Smooth muscle cell (in vitro differentiated cells): ENCODE results near the gene ATAD2B. TPM values are rescaled to one million over a fixed set of nuclear protein-coding genes. Genes with fewer than 3 reads are reported as not detected.

Experiments
- DNase-seq: peaks from one replicate; lab custom pipeline; 2025; ENCODE audit not compliant: unreplicated experiment; lab: John Stamatoyannopoulos, UW
- H2AFZ ChIP-seq: fragments of 200-600 bp; sonication (generic); 2 replicates; pipeline ENCODE4 v1.6.0; 2016; ENCODE audit warnings: antibody characterized with exemption, low read depth, mild to moderate bottlenecking
- H3F3A ChIP-seq: fragments of 200-600 bp; sonication (generic); 2 replicates; pipeline ENCODE4 v1.6.0; 2017; ENCODE audit warnings: antibody characterized with exemption, low read depth
- H3K27ac ChIP-seq: fragments of 200-600 bp; sonication (generic); 2 replicates; pipeline ENCODE4 v1.5.1; 2016; ENCODE audit warnings: low read depth, mild to moderate bottlenecking
- H3K27me3 ChIP-seq: fragments of 200-600 bp; sonication (generic); 2 replicates; pipeline ENCODE4 v1.6.1; 2016; ENCODE audit warnings: low read depth, mild to moderate bottlenecking
- H3K36me3 ChIP-seq: fragments of 200-600 bp; sonication (generic); 2 replicates; pipeline ENCODE4 v1.5.1; 2016; ENCODE audit warnings: low read depth
- H3K4me1 ChIP-seq: fragments of 200-600 bp; sonication (generic); 2 replicates; pipeline ENCODE4 v1.5.1; 2016; ENCODE audit warnings: low read depth
- H3K4me2 ChIP-seq: fragments of 200-600 bp; sonication (generic); 2 replicates; pipeline ENCODE4 v1.6.0; 2016; ENCODE audit warnings: mild to moderate bottlenecking
- H3K4me3 ChIP-seq: fragments of 200-600 bp; sonication (generic); 2 replicates; pipeline ENCODE4 v1.5.1; 2016; ENCODE audit warnings: mild to moderate bottlenecking
- H3K79me2 ChIP-seq: fragments of 200-600 bp; sonication (generic); 2 replicates; pipeline ENCODE4 v1.6.0; 2016; ENCODE audit warnings: low read depth, mild to moderate bottlenecking
- H3K9ac ChIP-seq: fragments of 200-600 bp; sonication (generic); 2 replicates; pipeline ENCODE4 v1.6.0; 2016; ENCODE audit warnings: low read depth
- H3K9me3 ChIP-seq: fragments of 200-600 bp; sonication (generic); replicated peaks from 2 replicates; pipeline ENCODE4 v1.5.1; 2016; ENCODE audit warnings: low read depth
- H4K20me1 ChIP-seq: fragments of 200-600 bp; sonication (generic); 2 replicates; pipeline ENCODE4 v1.6.0; 2016; ENCODE audit warnings: low read depth
- WGBS: methylation state at CpG from one replicate; pipeline ENCODE4 v1.1.7; 2016; ENCODE audit warnings: low lambda C conversion rate; 5-methylcytosine and 5-hydroxymethylcytosine counted together
- polyA plus RNA-seq: library from polyadenylated mRNA; unstranded; fragments of >200 nt; fragmentation: Nextera tagmentation; extraction: Ambion mirVana; gene quantifications from 2 replicates; pipeline ENCODE4 v1.2.1, GENCODE V29; 2016
- total RNA-seq: library from RNA; depleted of rRNA; stranded (reverse); fragments of >200 nt; gene quantifications from 2 replicates; pipeline ENCODE4 v1.2.3, GENCODE V29; 2014
- TF ChIP-seq, protein P1 (sequence below): fragments of 200-600 bp; sonication (generic); IDR thresholded peaks from 2 replicates; pipeline ENCODE4 v1.5.1; 2017; ENCODE audit warnings: borderline replicate concordance, mild to moderate bottlenecking, antibody characterized with exemption; ENCODE audit not compliant: insufficient read depth, poor library complexity, severe bottlenecking

Gene ATAD2B
- total and polyA plus RNA-seq, 2 experiments from 2014 or later: 6.2 to 17.5 TPM

DNA sequence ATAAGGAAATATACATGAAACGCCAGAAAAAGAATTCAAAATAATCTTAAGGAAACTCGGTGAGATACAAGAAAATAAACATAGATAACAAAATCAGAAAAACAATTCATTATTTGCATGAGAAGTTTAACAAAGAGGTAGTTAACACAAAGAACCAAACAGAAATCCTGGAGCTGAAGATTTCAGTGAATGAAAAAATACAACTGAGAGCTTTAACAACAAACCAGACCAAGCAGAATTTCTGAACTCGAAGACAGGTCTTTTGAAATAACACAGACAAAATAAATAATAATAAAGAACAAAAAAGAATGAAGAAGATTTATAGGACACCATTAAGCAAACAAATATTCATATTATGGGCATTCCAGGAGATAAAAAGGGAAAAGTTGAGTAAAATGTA, 204.7 kb downstream of the ATAD2B start:
- Histone ChIP-seq H3K9me3 (peaks cover 9% of the 10 kb centered on the region), H3F3A (no peaks in the 10 kb centered on the region), H3K4me1 (no peaks in the 10 kb centered on the region), H3K27me3 (no peaks in the 10 kb centered on the region), H3K4me2 (no peak overlapping the region), H2AFZ (no peak overlapping the region), H4K20me1 (peaks cover 16% of the 10 kb centered on the region), H3K36me3 (peaks cover 13% of the 10 kb centered on the region), H3K79me2 (no peaks in the 10 kb centered on the region), H3K4me3 (no peak overlapping the region), H3K9ac (no peak overlapping the region), H3K27ac (no peak overlapping the region)
- TF ChIP-seq, protein P1, sequence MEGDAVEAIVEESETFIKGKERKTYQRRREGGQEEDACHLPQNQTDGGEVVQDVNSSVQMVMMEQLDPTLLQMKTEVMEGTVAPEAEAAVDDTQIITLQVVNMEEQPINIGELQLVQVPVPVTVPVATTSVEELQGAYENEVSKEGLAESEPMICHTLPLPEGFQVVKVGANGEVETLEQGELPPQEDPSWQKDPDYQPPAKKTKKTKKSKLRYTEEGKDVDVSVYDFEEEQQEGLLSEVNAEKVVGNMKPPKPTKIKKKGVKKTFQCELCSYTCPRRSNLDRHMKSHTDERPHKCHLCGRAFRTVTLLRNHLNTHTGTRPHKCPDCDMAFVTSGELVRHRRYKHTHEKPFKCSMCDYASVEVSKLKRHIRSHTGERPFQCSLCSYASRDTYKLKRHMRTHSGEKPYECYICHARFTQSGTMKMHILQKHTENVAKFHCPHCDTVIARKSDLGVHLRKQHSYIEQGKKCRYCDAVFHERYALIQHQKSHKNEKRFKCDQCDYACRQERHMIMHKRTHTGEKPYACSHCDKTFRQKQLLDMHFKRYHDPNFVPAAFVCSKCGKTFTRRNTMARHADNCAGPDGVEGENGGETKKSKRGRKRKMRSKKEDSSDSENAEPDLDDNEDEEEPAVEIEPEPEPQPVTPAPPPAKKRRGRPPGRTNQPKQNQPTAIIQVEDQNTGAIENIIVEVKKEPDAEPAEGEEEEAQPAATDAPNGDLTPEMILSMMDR: no peak
- DNase-seq: no peak
- WGBS: 95% methylated on average over 3 of the region's 3 CpGs

DNA sequence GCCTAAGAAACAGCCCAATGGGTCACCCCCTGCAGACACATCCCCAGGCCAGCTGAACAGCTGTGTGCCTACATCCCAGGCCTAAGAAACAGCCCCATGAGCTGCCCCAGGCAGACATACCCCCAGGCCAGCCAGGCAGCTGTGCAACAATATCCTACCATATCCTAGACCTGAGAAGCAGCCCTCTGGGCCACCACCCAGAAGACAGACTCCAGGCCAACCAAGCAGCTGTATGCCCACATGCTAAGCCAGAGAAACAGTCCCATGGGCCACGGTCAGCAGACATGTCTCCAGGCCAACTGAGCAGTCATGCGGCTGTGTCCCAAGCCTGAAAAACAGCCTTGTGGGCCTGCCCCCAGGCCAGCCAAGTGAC, 205.5 kb downstream of the ATAD2B start:
- TF ChIP-seq, protein P1: no peak
- 92% methylated on average over 2 of the region's 2 CpGs for WGBS
- Histone ChIP-seq H3K36me3 (peaks cover 13% of the 10 kb centered on the region), H3K4me1 (no peaks in the 10 kb centered on the region), H3K27me3 (no peaks in the 10 kb centered on the region), H4K20me1 (peaks cover 16% of the 10 kb centered on the region), H3K79me2 (no peaks in the 10 kb centered on the region), H3K9ac (no peak overlapping the region), H3K4me3 (no peak overlapping the region), H3K4me2 (no peak overlapping the region), H3K27ac (no peak overlapping the region), H3K9me3 (peaks cover 9% of the 10 kb centered on the region), H3F3A (no peaks in the 10 kb centered on the region), H2AFZ (no peak overlapping the region)
- DNase-seq: no peak

DNA sequence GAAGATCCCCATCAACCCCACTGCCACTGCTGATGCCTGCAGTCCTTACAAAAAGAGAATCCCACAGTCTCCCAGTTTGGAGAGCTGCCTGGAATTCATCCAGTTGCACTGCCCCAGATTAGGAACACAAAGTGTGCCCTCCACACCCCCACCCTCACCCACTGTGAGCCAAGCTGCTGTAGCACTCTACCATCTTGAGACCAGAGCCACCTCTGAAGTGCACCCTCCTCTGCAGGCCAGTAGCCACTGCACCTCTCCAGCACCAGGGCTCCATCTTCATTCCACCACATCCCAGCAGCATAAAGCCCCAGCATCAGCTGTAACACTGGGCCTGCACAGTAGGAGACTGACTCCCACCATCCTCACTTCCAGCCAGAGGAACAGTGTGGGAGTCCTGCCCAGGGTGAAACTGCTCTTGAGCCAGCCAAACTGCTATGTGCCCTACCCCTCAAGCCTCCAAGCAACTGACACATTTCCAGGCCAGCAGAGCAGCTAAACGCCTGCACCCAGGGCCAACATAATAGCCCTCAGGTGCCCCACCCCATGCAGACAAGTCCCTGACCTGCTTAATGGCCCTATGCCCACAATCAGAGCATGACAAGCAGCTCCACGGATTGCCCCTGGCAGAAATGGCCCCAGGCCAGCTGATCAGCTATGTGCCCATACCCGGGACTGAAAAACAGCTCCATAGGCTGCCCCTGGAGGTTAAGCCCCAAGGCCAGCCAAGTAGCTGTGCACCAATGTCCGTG, 206.0 kb downstream of the ATAD2B start:
- TF ChIP-seq, protein P1: no peak
- Histone ChIP-seq H2AFZ (no peak overlapping the region), H3K4me1 (no peaks in the 10 kb centered on the region), H3K4me3 (no peak overlapping the region), H3K79me2 (no peaks in the 10 kb centered on the region), H3F3A (no peaks in the 10 kb centered on the region), H3K4me2 (no peak overlapping the region), H3K27me3 (no peaks in the 10 kb centered on the region), H3K9me3 (peaks cover 9% of the 10 kb centered on the region), H3K9ac (no peak overlapping the region), H4K20me1 (peaks cover 16% of the 10 kb centered on the region), H3K27ac (no peak overlapping the region), H3K36me3 (peaks cover 13% of the 10 kb centered on the region)
- WGBS: 96% methylated on average over 4 of the region's 4 CpGs
- DNase-seq: no peak

DNA sequence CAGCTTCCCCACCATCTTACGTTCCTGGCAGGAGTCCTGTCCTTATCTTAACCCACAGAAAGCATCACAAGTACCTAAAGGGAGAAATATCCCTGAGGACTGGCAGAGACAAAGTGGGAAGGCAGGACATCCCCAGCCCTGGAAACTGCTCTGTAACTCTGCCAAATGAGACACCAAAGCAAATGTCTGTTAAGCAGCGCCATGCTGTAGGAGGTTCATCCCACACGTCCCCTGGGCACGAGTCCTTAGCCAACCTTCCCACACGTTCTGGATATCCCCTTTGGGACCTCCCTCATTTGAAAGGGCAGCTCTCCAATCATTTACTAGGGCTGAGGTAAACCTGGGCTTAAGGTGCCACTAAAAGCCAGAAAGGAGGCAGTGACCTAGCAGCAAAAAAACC, 207.2 kb downstream of the ATAD2B start:
- Histone ChIP-seq H3K4me1 (no peaks in the 10 kb centered on the region), H3K4me3 (no peak overlapping the region), H3K27ac (no peak overlapping the region), H3K4me2 (no peak overlapping the region), H3K27me3 (no peaks in the 10 kb centered on the region), H3F3A (no peaks in the 10 kb centered on the region), H3K9me3 (peaks cover 9% of the 10 kb centered on the region), H4K20me1 (peaks cover 16% of the 10 kb centered on the region), H3K36me3 (peaks cover 8% of the 10 kb centered on the region), H3K79me2 (no peaks in the 10 kb centered on the region), H3K9ac (no peak overlapping the region), H2AFZ (no peak overlapping the region)
- TF ChIP-seq, protein P1: no peak
- WGBS: 84% methylated on average over 5 of the region's 5 CpGs
- DNase-seq: no peak
